Esophagus mucosa (tissue), 1 donor: Measurements from ENCODE around the gene SMPD3. TPM values are rescaled to one million over a fixed set of nuclear protein-coding genes. Genes with fewer than 3 reads are reported as not detected.
"Not testable (repeated sequence)": the region's sequence is repeated elsewhere in the genome, so short reads cannot be mapped to it uniquely, and the experiment has no call there.

Experiments
- ATAC-seq: fragments of 200-7000 bp; cut with Tn5 transposase; one replicate; pipeline ENCODE4 v1.9.1; 2020
- total RNA-seq: library from RNA; stranded (reverse); gene quantifications from one replicate; pipeline ENCODE4 v1.2.4, GENCODE V29; 2023
- donor health status: DM: yes; HTN: yes; CAD: no.

SMPD3 gene
- 0.52 TPM for total RNA-seq

- ATAC-seq, result peak; percentile 96
These were observed at the start of gene SMPD3 for GRCh38 chr16:68448360-68448970. Gene SMPD3, minus strand, starts transcription at chr16:68448508. Its CDS starts 76,327 bp downstream, at chr16:68372181.

GRCh38 chr16:68496689-68497088, 48.4 kb upstream of the SMPD3 start:
- ATAC-seq, result no peak

- not testable (repeated sequence) for ATAC-seq
These were observed 46.0 kb upstream of the SMPD3 start for GRCh38 chr16:68494261-68494660.

- ATAC-seq, result peak; percentile 3
These were observed 45.2 kb upstream of the SMPD3 start for GRCh38 chr16:68493412-68494070.

- peak; percentile 4 for ATAC-seq
These were observed 44.5 kb upstream of the SMPD3 start for GRCh38 chr16:68492543-68493411.

- ATAC-seq, result no peak
These were observed 43.8 kb upstream of the SMPD3 start for GRCh38 chr16:68492151-68492542.

- no peak for ATAC-seq
These were observed 43.3 kb upstream of the SMPD3 start for GRCh38 chr16:68491576-68491950.

GRCh38 chr16:68490829-68491575, 42.7 kb upstream of the SMPD3 start:
- ATAC-seq, result peak; percentile 94

GRCh38 chr16:68490358-68490757, 42.0 kb upstream of the SMPD3 start:
- no peak for ATAC-seq

GRCh38 chr16:68488554-68488953, 40.2 kb upstream of the SMPD3 start:
- no peak for ATAC-seq

GRCh38 chr16:68487669-68488068, 39.4 kb upstream of the SMPD3 start:
- no peak for ATAC-seq

- no peak for ATAC-seq
These were observed 38.9 kb upstream of the SMPD3 start for GRCh38 chr16:68487203-68487514.

- peak; percentile 27 for ATAC-seq
These were observed 38.3 kb upstream of the SMPD3 start for GRCh38 chr16:68486502-68487202.

GRCh38 chr16:68481636-68482035, 33.3 kb upstream of the SMPD3 start:
- ATAC-seq, result no peak

GRCh38 chr16:68480084-68480995, 32.0 kb upstream of the SMPD3 start:
- peak; percentile 87 for ATAC-seq

- ATAC-seq, result peak; percentile 30
These were observed 31.0 kb upstream of the SMPD3 start for GRCh38 chr16:68479271-68479670.

GRCh38 chr16:68478526-68479250, 30.4 kb upstream of the SMPD3 start:
- no peak for ATAC-seq

- peak; percentile 92 for ATAC-seq
These were observed 26.8 kb upstream of the SMPD3 start for GRCh38 chr16:68475071-68475470.

- ATAC-seq, result no peak
These were observed 25.2 kb upstream of the SMPD3 start for GRCh38 chr16:68473358-68474070.

- ATAC-seq, result no peak
These were observed 24.3 kb upstream of the SMPD3 start for GRCh38 chr16:68472581-68472980.
